Neural cell (in vitro differentiated cells): ENCODE measurements around the gene RASAL3. TPM values are rescaled to one million over a fixed set of nuclear protein-coding genes. Genes with fewer than 3 reads are reported as not detected.

Experiments used
- H2AFZ ChIP-seq: fragments of 200-600, 300-800 bp; sonication (generic), shearing (Covaris generic); 2 replicates; pipeline ENCODE4 v1.6.0; 2014; ENCODE audit warnings: low read depth, mild to moderate bottlenecking, antibody characterized with exemption, low read length, moderate library complexity
- H3F3A ChIP-seq: fragments of 200-600 bp; shearing (Covaris generic); 2 replicates; pipeline ENCODE4 v1.6.1; 2016; ENCODE audit warnings: mild to moderate bottlenecking, moderate library complexity, mixed read lengths, antibody characterized with exemption, low read length; ENCODE audit not compliant: insufficient read depth, poor library complexity, severe bottlenecking
- H3K27ac ChIP-seq: fragments of 200-600, 300-800 bp; sonication (generic), shearing (Covaris generic); 2 replicates; pipeline ENCODE4 v1.5.1; 2014; ENCODE audit warnings: mild to moderate bottlenecking, low read length, moderate library complexity
- H3K27me3 ChIP-seq: fragments of 300-800, 200-600 bp; sonication (generic), shearing (Covaris generic); 2 replicates; pipeline ENCODE4 v1.6.0; 2014; ENCODE audit warnings: mild to moderate bottlenecking, low read depth, low read length, moderate library complexity; ENCODE audit not compliant: insufficient read depth
- H3K36me3 ChIP-seq: fragments of 300-800, 200-600 bp; sonication (generic), shearing (Covaris generic); 2 replicates; pipeline ENCODE4 v1.5.1; 2014; ENCODE audit warnings: mild to moderate bottlenecking, antibody characterized with exemption, low read length, moderate library complexity; ENCODE audit not compliant: insufficient read depth
- H3K4me2 ChIP-seq: fragments of 300-800, 200-600 bp; sonication (generic), shearing (Covaris generic); 2 replicates; pipeline ENCODE4 v1.6.0; 2014; ENCODE audit warnings: mild to moderate bottlenecking, low read length
- H3K4me3 ChIP-seq: fragments of 300-800, 200-600 bp; sonication (generic), shearing (Covaris generic); 2 replicates; pipeline ENCODE4 v1.5.1; 2014; ENCODE audit warnings: mild to moderate bottlenecking, low read length, moderate library complexity
- H3K79me2 ChIP-seq: fragments of 200-600 bp; shearing (Covaris generic); replicated peaks from 2 replicates; pipeline ENCODE4 v1.6.0; 2014; ENCODE audit warnings: mild to moderate bottlenecking, low read length, moderate library complexity; ENCODE audit not compliant: insufficient read depth
- H3K9ac ChIP-seq: fragments of 300-800, 200-600 bp; sonication (generic), shearing (Covaris generic); 2 replicates; pipeline ENCODE4 v1.6.1; 2016; ENCODE audit warnings: mild to moderate bottlenecking, low read length, mixed read lengths
- H3K9me2 ChIP-seq: fragments of 200-600 bp; shearing (Covaris generic); 2 replicates; pipeline ENCODE4 v1.6.1; 2016; ENCODE audit warnings: mild to moderate bottlenecking, low read length, mixed read lengths; ENCODE audit not compliant: insufficient read depth
- H3K9me3 ChIP-seq: fragments of 200-600, 300-800 bp; sonication (generic), shearing (Covaris generic); 2 replicates; pipeline ENCODE4 v1.6.1; 2016; ENCODE audit warnings: mild to moderate bottlenecking, mixed run types, low read length, moderate library complexity, mixed read lengths
- H4K20me1 ChIP-seq: fragments of 200-600 bp; shearing (Covaris generic); 2 replicates; pipeline ENCODE4 v1.6.1; 2016; ENCODE audit warnings: mild to moderate bottlenecking, mixed run types; ENCODE audit not compliant: insufficient read depth
- EP300 ChIP-seq: fragments of 450-650 bp; conservative IDR thresholded peaks from 2 replicates; pipeline ENCODE4 v1.6.1; 2014; ENCODE audit warnings: antibody characterized with exemption, mild to moderate bottlenecking, moderate library complexity; ENCODE audit not compliant: poor library complexity, severe bottlenecking
- EZH2 ChIP-seq: fragments of 200-600, 300-800 bp; shearing (Covaris generic), sonication (generic); IDR thresholded peaks from 2 replicates; pipeline ENCODE4 v1.6.1; 2014; ENCODE audit warnings: antibody characterized with exemption, low read length, borderline replicate concordance, mild to moderate bottlenecking; ENCODE audit not compliant: insufficient read depth, poor library complexity, severe bottlenecking
- MXI1 ChIP-seq: fragments of 450-650 bp; conservative IDR thresholded peaks from 2 replicates; pipeline ENCODE4 v1.6.1; 2014; ENCODE audit warnings: antibody characterized with exemption, mild to moderate bottlenecking; ENCODE audit not compliant: poor library complexity, severe bottlenecking
- POLR2AphosphoS5 ChIP-seq: IDR thresholded peaks from 2 replicates; pipeline ENCODE4 v1.6.1; 2012
- RAD21 ChIP-seq: fragments of 450-650 bp; conservative IDR thresholded peaks from 2 replicates; pipeline ENCODE4 v1.6.1; 2014; ENCODE audit warnings: antibody characterized with exemption, mild to moderate bottlenecking, moderate library complexity
- SMC3 ChIP-seq: fragments of 450-650 bp; conservative IDR thresholded peaks from 2 replicates; pipeline ENCODE4 v1.6.1; 2014; ENCODE audit warnings: antibody characterized with exemption, mild to moderate bottlenecking, moderate library complexity; ENCODE audit not compliant: poor library complexity
- TAF1 ChIP-seq: IDR thresholded peaks from 2 replicates; pipeline ENCODE4 v1.6.1; 2012; ENCODE audit warnings: low read depth
- polyA plus RNA-seq: library from polyadenylated mRNA; depleted of rRNA; stranded (reverse); fragments of >200 nt; gene quantifications from 2 replicates; pipeline ENCODE4 v1.2.3, GENCODE V29; 2014
- TF ChIP-seq, protein P1 (sequence below): IDR thresholded peaks from 2 replicates; pipeline ENCODE4 v1.6.1; 2012; ENCODE audit warnings: borderline replicate concordance
- TF ChIP-seq, protein P2 (sequence below): fragments of 450-650 bp; IDR thresholded peaks from 2 replicates; pipeline ENCODE4 v1.5.1; 2014; ENCODE audit warnings: antibody characterized with exemption, mild to moderate bottlenecking, moderate library complexity; ENCODE audit not compliant: poor library complexity, severe bottlenecking

Gene RASAL3
- polyA plus RNA-seq, 1 donor from 2014 or later = 1.1 TPM

GRCh38 chr19:15455996-15456395 lies 8.3 kb downstream of the RASAL3 start:
- TF ChIP-seq MXI1 (no peak), TAF1 (no peak), EP300 (no peak), EZH2 (no peak), RAD21 (no peak), POLR2AphosphoS5 (no peak), SMC3 (no peak)
- TF ChIP-seq, protein P1, sequence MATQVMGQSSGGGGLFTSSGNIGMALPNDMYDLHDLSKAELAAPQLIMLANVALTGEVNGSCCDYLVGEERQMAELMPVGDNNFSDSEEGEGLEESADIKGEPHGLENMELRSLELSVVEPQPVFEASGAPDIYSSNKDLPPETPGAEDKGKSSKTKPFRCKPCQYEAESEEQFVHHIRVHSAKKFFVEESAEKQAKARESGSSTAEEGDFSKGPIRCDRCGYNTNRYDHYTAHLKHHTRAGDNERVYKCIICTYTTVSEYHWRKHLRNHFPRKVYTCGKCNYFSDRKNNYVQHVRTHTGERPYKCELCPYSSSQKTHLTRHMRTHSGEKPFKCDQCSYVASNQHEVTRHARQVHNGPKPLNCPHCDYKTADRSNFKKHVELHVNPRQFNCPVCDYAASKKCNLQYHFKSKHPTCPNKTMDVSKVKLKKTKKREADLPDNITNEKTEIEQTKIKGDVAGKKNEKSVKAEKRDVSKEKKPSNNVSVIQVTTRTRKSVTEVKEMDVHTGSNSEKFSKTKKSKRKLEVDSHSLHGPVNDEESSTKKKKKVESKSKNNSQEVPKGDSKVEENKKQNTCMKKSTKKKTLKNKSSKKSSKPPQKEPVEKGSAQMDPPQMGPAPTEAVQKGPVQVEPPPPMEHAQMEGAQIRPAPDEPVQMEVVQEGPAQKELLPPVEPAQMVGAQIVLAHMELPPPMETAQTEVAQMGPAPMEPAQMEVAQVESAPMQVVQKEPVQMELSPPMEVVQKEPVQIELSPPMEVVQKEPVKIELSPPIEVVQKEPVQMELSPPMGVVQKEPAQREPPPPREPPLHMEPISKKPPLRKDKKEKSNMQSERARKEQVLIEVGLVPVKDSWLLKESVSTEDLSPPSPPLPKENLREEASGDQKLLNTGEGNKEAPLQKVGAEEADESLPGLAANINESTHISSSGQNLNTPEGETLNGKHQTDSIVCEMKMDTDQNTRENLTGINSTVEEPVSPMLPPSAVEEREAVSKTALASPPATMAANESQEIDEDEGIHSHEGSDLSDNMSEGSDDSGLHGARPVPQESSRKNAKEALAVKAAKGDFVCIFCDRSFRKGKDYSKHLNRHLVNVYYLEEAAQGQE = no peak
- TF ChIP-seq, protein P2, sequence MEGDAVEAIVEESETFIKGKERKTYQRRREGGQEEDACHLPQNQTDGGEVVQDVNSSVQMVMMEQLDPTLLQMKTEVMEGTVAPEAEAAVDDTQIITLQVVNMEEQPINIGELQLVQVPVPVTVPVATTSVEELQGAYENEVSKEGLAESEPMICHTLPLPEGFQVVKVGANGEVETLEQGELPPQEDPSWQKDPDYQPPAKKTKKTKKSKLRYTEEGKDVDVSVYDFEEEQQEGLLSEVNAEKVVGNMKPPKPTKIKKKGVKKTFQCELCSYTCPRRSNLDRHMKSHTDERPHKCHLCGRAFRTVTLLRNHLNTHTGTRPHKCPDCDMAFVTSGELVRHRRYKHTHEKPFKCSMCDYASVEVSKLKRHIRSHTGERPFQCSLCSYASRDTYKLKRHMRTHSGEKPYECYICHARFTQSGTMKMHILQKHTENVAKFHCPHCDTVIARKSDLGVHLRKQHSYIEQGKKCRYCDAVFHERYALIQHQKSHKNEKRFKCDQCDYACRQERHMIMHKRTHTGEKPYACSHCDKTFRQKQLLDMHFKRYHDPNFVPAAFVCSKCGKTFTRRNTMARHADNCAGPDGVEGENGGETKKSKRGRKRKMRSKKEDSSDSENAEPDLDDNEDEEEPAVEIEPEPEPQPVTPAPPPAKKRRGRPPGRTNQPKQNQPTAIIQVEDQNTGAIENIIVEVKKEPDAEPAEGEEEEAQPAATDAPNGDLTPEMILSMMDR = no peak
- Histone ChIP-seq H3K36me3 (no peaks in the 10 kb centered on the region), H3K9me2 (no peaks in the 10 kb centered on the region), H3K9ac (no peak overlapping the region), H3K4me2 (no peak overlapping the region), H2AFZ (no peak overlapping the region), H3K4me3 (no peak overlapping the region), H3F3A (no peaks in the 10 kb centered on the region), H3K27ac (no peak overlapping the region), H4K20me1 (no peaks in the 10 kb centered on the region), H3K27me3 (peaks cover 72% of the 10 kb centered on the region), H3K79me2 (no peaks in the 10 kb centered on the region), H3K9me3 (no peaks in the 10 kb centered on the region)

- H3F3A ChIP-seq = peaks cover 8% of the 10 kb centered on the region
- no peaks in the 10 kb centered on the region for H3K36me3 ChIP-seq
- H3K9me2 ChIP-seq = no peaks in the 10 kb centered on the region
- H2AFZ ChIP-seq = no peak overlapping the region
- H3K9ac ChIP-seq = no peak overlapping the region
- H3K27ac ChIP-seq = no peak overlapping the region
- H3K9me3 ChIP-seq = no peaks in the 10 kb centered on the region
- no peaks in the 10 kb centered on the region for H3K79me2 ChIP-seq
- no peaks in the 10 kb centered on the region for H4K20me1 ChIP-seq
- TF ChIP-seq, protein P1 = no peak
- no peak for TF ChIP-seq TAF1
- H3K27me3 ChIP-seq = peaks cover 61% of the 10 kb centered on the region
- H3K4me3 ChIP-seq = no peak overlapping the region
- H3K4me2 ChIP-seq = no peak overlapping the region
Observed at GRCh38 chr19:15453906-15454860, 10.2 kb downstream of the RASAL3 start.
